HEK293 (cell line): ENCODE data around the gene THAP12.

Experiments used
- CTCF ChIA-PET: fragments of 350-600 bp; formaldehyde crosslinking; extraction: SDS; loops from one replicate; lab custom pipeline; 2021; ENCODE audit warnings: antibody characterized with exemption; lab: Yijun Ruan, JAX
- POLR2A ChIA-PET: fragments of 300-600 bp; formaldehyde crosslinking; extraction: SDS; loops from one replicate; lab custom pipeline; 2020; ENCODE audit warnings: antibody characterized with exemption, inconsistent platforms; lab: Yijun Ruan, JAX
- H3K27ac ChIP-seq: fragments of 200-500 bp; sonication (Bioruptor generic); 2 replicates; pipeline ENCODE4 v1.5.1; 2014; ENCODE audit warnings: low read depth, low read length, control low read depth, inconsistent platforms; ENCODE audit errors: extremely low read depth
- H3K36me3 ChIP-seq, 2 experiments: fragments of 200-500 bp in 1 of 2; sonication (Bioruptor generic) in 1 of 2; 1 replicate in 1 of 2; 2 replicates in 1 of 2; pipeline ENCODE4 v1.5.1; 2014 to 2017; ENCODE audit warnings: inconsistent platforms in 2 of 2, low read length in 2 of 2; ENCODE audit not compliant: control insufficient read depth in 2 of 2, insufficient read depth in 1 of 2
- H3K4me1 ChIP-seq: fragments of 200-500 bp; sonication (Bioruptor generic); 2 replicates; pipeline ENCODE4 v1.5.1; 2014; ENCODE audit warnings: mild to moderate bottlenecking, low read length, inconsistent platforms; ENCODE audit not compliant: control insufficient read depth, insufficient read depth
- H3K4me3 ChIP-seq: 2 replicates; pipeline ENCODE4 v1.5.1; 2011; ENCODE audit warnings: low read depth, mild to moderate bottlenecking, control low read depth, low read length, moderate library complexity
- H3K9me3 ChIP-seq: fragments of 200-500 bp; sonication (Bioruptor generic); 2 replicates; pipeline ENCODE4 v1.5.1; 2014; ENCODE audit warnings: low read depth, low read length, inconsistent platforms; ENCODE audit not compliant: control insufficient read depth, insufficient read depth
- HOXC10 ChIP-seq: sonication (generic); formaldehyde crosslinking; IDR thresholded peaks from 2 replicates; pipeline ENCODE4 v1.8.1; 2023; ENCODE audit warnings: mild to moderate bottlenecking, missing genetic modification reagents
- ZEB2 ChIP-seq: fragments of 450-650 bp; formaldehyde crosslinking; IDR thresholded peaks from 2 replicates; pipeline ENCODE4 v1.5.1; 2016; ENCODE audit warnings: missing biosample characterization, missing genetic modification characterization
- ZFP3 ChIP-seq: fragments of 450-650 bp; formaldehyde crosslinking; IDR thresholded peaks from 2 replicates; pipeline ENCODE4 v1.5.1; 2016; ENCODE audit warnings: low read depth, missing biosample characterization, missing genetic modification characterization
- ZIC2 ChIP-seq: fragments of 450-650 bp; formaldehyde crosslinking; IDR thresholded peaks from 2 replicates; pipeline ENCODE4 v1.5.1; 2016; ENCODE audit warnings: missing biosample characterization, missing genetic modification characterization
- ZNF138 ChIP-seq: fragments of 450-650 bp; formaldehyde crosslinking; IDR thresholded peaks from 2 replicates; pipeline ENCODE4 v1.5.1; 2016; ENCODE audit warnings: missing biosample characterization, missing genetic modification characterization, borderline replicate concordance
- ZNF19 ChIP-seq: fragments of 450-650 bp; formaldehyde crosslinking; IDR thresholded peaks from 2 replicates; pipeline ENCODE4; 2016; ENCODE audit warnings: missing biosample characterization, missing genetic modification characterization, low read depth
- ZNF211 ChIP-seq: fragments of 450-650 bp; formaldehyde crosslinking; IDR thresholded peaks from 2 replicates; pipeline ENCODE4 v1.5.1; 2016; ENCODE audit warnings: low read depth, missing biosample characterization, missing genetic modification characterization
- ZNF335 ChIP-seq: fragments of 450-650 bp; formaldehyde crosslinking; conservative IDR thresholded peaks from 2 replicates; pipeline ENCODE4 v1.5.1; 2016; ENCODE audit warnings: missing biosample characterization, missing genetic modification characterization
- ZNF366 ChIP-seq: fragments of 450-650 bp; formaldehyde crosslinking; conservative IDR thresholded peaks from 2 replicates; pipeline ENCODE4 v1.5.1; 2016; ENCODE audit warnings: missing biosample characterization, missing genetic modification characterization
- ZNF404 ChIP-seq: fragments of 450-650 bp; formaldehyde crosslinking; IDR thresholded peaks from 2 replicates; pipeline ENCODE4 v1.5.1; 2017; ENCODE audit warnings: missing biosample characterization, missing genetic modification characterization
- ZNF510 ChIP-seq: fragments of 450-650 bp; formaldehyde crosslinking; IDR thresholded peaks from 2 replicates; pipeline ENCODE4 v1.5.1; 2018; ENCODE audit warnings: mild to moderate bottlenecking, missing genetic modification characterization, missing biosample characterization; ENCODE audit not compliant: insufficient replicate concordance
- ZNF561 ChIP-seq: fragments of 450-650 bp; IDR thresholded peaks from 2 replicates; pipeline ENCODE4 v1.5.1; 2018; ENCODE audit warnings: missing biosample characterization, missing genetic modification characterization, borderline replicate concordance
- ZNF76 ChIP-seq: fragments of 450-650 bp; formaldehyde crosslinking; IDR thresholded peaks from 2 replicates; pipeline ENCODE4; 2016; ENCODE audit warnings: low read depth, missing biosample characterization, missing genetic modification characterization, borderline replicate concordance
- ZNF768 ChIP-seq: fragments of 450-650 bp; formaldehyde crosslinking; IDR thresholded peaks from 2 replicates; pipeline ENCODE4 v1.5.1; 2018; ENCODE audit warnings: missing biosample characterization, mild to moderate bottlenecking, missing genetic modification characterization
- TF ChIP-seq, protein P1 (sequence below): IDR thresholded peaks from 2 replicates; pipeline ENCODE4 v1.6.1; 2011; ENCODE audit warnings: mild to moderate bottlenecking, low read depth, low read length, borderline replicate concordance
- TF ChIP-seq, protein P2 (sequence below): fragments of 450-650 bp; formaldehyde crosslinking; IDR thresholded peaks from 2 replicates; pipeline ENCODE4 v1.5.1; 2017; ENCODE audit warnings: missing biosample characterization, mild to moderate bottlenecking, missing genetic modification characterization, moderate library complexity
- TF ChIP-seq, protein P3 (sequence below): fragments of 450-650 bp; formaldehyde crosslinking; IDR thresholded peaks from 2 replicates; pipeline ENCODE4 v1.5.1; 2016; ENCODE audit warnings: missing biosample characterization, missing genetic modification characterization
- TF ChIP-seq, protein P4 (sequence below): fragments of 450-650 bp; formaldehyde crosslinking; IDR thresholded peaks from 2 replicates; pipeline ENCODE4 v1.5.1; 2016; ENCODE audit warnings: missing biosample characterization, missing genetic modification characterization
- TF ChIP-seq, protein P5 (sequence below): fragments of 450-650 bp; formaldehyde crosslinking; IDR thresholded peaks from 2 replicates; pipeline ENCODE4 v1.5.1; 2016; ENCODE audit warnings: missing biosample characterization, missing genetic modification characterization
- TF ChIP-seq, protein P6 (sequence below): fragments of 450-650 bp; formaldehyde crosslinking; IDR thresholded peaks from 2 replicates; pipeline ENCODE4 v1.5.1; 2016; ENCODE audit warnings: missing biosample characterization, missing genetic modification characterization
- TF ChIP-seq, protein P7 (sequence below): fragments of 450-650 bp; formaldehyde crosslinking; IDR thresholded peaks from 2 replicates; pipeline ENCODE4 v1.5.1; 2016; ENCODE audit warnings: missing biosample characterization, missing genetic modification characterization

Gene THAP12

DNA sequence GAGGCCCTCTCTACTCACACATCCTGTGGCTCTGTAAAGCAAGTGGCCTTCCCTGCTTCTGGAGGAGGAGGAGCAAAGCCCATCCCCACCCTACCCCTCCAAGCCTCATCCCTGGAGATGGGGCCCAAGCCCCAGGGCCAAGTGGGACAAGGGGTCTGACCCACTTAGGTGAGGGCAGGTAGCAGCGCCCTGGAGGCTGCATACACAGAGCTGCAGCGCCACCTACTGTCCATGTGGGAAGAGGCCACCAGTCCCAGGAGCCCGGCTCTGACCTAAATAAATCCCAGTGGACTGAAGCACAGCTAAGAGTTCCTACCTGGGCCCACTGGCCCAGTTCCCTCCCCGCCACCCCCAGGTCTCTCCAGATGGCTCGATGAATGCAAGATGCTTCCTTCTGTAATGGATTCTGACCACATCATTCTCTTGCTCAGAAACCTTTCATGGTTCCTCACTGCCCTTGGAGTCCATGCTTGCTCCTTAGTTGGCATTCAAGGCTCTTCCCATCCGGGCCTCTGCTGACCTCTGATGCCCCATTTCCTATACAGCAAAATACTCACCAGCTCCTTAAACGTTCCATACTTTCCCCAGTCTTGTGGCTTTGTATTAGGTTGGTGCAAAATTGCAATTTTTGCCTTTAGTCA is 62.1 kb downstream of the THAP12 start:
- CTCF ChIA-PET: interaction anchor here (0.6 to 4.9 kb wide), 41 partner anchors 9 to 721 kb away, joined by 3 to 68 read pairs (median 3); partner anchors contain the start of genes EMSY and WNT11
- TF ChIP-seq, protein P1, sequence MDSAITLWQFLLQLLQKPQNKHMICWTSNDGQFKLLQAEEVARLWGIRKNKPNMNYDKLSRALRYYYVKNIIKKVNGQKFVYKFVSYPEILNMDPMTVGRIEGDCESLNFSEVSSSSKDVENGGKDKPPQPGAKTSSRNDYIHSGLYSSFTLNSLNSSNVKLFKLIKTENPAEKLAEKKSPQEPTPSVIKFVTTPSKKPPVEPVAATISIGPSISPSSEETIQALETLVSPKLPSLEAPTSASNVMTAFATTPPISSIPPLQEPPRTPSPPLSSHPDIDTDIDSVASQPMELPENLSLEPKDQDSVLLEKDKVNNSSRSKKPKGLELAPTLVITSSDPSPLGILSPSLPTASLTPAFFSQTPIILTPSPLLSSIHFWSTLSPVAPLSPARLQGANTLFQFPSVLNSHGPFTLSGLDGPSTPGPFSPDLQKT: no peak
- TF ChIP-seq, protein P2, sequence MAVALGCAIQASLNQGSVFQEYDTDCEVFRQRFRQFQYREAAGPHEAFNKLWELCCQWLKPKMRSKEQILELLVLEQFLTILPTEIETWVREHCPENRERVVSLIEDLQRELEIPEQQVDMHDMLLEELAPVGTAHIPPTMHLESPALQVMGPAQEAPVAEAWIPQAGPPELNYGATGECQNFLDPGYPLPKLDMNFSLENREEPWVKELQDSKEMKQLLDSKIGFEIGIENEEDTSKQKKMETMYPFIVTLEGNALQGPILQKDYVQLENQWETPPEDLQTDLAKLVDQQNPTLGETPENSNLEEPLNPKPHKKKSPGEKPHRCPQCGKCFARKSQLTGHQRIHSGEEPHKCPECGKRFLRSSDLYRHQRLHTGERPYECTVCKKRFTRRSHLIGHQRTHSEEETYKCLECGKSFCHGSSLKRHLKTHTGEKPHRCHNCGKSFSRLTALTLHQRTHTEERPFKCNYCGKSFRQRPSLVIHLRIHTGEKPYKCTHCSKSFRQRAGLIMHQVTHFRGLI (tag by site-specific recombination): no peak
- TF ChIP-seq ZNF768 (tag by site-specific recombination): no peak
- no peak for TF ChIP-seq ZIC2
- no peak for TF ChIP-seq ZNF211
- TF ChIP-seq ZNF19 (tag by site-specific recombination): no peak
- TF ChIP-seq ZNF138 (tag by site-specific recombination): no peak
- TF ChIP-seq, protein P3, sequence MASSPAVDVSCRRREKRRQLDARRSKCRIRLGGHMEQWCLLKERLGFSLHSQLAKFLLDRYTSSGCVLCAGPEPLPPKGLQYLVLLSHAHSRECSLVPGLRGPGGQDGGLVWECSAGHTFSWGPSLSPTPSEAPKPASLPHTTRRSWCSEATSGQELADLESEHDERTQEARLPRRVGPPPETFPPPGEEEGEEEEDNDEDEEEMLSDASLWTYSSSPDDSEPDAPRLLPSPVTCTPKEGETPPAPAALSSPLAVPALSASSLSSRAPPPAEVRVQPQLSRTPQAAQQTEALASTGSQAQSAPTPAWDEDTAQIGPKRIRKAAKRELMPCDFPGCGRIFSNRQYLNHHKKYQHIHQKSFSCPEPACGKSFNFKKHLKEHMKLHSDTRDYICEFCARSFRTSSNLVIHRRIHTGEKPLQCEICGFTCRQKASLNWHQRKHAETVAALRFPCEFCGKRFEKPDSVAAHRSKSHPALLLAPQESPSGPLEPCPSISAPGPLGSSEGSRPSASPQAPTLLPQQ (tag by site-specific recombination): peak; percentile 51; the same call in 1 of the 2 replicates
- no peak for TF ChIP-seq ZNF76 (tag by site-specific recombination)
- TF ChIP-seq, protein P4, sequence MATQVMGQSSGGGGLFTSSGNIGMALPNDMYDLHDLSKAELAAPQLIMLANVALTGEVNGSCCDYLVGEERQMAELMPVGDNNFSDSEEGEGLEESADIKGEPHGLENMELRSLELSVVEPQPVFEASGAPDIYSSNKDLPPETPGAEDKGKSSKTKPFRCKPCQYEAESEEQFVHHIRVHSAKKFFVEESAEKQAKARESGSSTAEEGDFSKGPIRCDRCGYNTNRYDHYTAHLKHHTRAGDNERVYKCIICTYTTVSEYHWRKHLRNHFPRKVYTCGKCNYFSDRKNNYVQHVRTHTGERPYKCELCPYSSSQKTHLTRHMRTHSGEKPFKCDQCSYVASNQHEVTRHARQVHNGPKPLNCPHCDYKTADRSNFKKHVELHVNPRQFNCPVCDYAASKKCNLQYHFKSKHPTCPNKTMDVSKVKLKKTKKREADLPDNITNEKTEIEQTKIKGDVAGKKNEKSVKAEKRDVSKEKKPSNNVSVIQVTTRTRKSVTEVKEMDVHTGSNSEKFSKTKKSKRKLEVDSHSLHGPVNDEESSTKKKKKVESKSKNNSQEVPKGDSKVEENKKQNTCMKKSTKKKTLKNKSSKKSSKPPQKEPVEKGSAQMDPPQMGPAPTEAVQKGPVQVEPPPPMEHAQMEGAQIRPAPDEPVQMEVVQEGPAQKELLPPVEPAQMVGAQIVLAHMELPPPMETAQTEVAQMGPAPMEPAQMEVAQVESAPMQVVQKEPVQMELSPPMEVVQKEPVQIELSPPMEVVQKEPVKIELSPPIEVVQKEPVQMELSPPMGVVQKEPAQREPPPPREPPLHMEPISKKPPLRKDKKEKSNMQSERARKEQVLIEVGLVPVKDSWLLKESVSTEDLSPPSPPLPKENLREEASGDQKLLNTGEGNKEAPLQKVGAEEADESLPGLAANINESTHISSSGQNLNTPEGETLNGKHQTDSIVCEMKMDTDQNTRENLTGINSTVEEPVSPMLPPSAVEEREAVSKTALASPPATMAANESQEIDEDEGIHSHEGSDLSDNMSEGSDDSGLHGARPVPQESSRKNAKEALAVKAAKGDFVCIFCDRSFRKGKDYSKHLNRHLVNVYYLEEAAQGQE (tag by site-specific recombination): no peak
- peak; percentile 70 for TF ChIP-seq ZEB2
- no peak for TF ChIP-seq ZFP3 (tag by site-specific recombination)
- TF ChIP-seq, protein P5, sequence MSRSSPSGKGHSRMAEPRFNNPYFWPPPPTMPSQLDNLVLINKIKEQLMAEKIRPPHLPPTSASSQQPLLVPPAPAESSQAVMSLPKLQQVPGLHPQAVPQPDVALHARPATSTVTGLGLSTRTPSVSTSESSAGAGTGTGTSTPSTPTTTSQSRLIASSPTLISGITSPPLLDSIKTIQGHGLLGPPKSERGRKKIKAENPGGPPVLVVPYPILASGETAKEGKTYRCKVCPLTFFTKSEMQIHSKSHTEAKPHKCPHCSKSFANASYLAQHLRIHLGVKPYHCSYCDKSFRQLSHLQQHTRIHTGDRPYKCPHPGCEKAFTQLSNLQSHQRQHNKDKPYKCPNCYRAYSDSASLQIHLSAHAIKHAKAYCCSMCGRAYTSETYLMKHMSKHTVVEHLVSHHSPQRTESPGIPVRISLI: no peak
- TF ChIP-seq, protein P6, sequence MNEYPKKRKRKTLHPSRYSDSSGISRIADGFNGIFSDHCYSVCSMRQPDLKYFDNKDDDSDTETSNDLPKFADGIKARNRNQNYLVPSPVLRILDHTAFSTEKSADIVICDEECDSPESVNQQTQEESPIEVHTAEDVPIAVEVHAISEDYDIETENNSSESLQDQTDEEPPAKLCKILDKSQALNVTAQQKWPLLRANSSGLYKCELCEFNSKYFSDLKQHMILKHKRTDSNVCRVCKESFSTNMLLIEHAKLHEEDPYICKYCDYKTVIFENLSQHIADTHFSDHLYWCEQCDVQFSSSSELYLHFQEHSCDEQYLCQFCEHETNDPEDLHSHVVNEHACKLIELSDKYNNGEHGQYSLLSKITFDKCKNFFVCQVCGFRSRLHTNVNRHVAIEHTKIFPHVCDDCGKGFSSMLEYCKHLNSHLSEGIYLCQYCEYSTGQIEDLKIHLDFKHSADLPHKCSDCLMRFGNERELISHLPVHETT (tag by site-specific recombination): no peak
- no peak for TF ChIP-seq HOXC10 (CRISPR knock-in tag)
- TF ChIP-seq ZNF510 (tag by site-specific recombination): no peak
- no peak for TF ChIP-seq ZNF561 (tag by site-specific recombination)
- TF ChIP-seq ZNF335 (tag by site-specific recombination): no peak
- TF ChIP-seq ZNF366 (tag by site-specific recombination): no peak
- TF ChIP-seq, protein P7, sequence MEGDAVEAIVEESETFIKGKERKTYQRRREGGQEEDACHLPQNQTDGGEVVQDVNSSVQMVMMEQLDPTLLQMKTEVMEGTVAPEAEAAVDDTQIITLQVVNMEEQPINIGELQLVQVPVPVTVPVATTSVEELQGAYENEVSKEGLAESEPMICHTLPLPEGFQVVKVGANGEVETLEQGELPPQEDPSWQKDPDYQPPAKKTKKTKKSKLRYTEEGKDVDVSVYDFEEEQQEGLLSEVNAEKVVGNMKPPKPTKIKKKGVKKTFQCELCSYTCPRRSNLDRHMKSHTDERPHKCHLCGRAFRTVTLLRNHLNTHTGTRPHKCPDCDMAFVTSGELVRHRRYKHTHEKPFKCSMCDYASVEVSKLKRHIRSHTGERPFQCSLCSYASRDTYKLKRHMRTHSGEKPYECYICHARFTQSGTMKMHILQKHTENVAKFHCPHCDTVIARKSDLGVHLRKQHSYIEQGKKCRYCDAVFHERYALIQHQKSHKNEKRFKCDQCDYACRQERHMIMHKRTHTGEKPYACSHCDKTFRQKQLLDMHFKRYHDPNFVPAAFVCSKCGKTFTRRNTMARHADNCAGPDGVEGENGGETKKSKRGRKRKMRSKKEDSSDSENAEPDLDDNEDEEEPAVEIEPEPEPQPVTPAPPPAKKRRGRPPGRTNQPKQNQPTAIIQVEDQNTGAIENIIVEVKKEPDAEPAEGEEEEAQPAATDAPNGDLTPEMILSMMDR (tag by site-specific recombination): peak; percentile 57
- no peak for TF ChIP-seq ZNF404 (tag by site-specific recombination)

More for the DNA sequence above, 62.1 kb downstream of the THAP12 start:
- Histone ChIP-seq H3K4me3 (no peak overlapping the region), H3K9me3 (no peaks in the 10 kb centered on the region), H3K36me3 (no peaks in the 10 kb centered on the region), H3K4me1 (no peaks in the 10 kb centered on the region), H3K27ac (no peak overlapping the region)
- POLR2A ChIA-PET: interaction anchor here (2.0 kb wide), 1 partner anchor 111 kb away, joined by 9 read pairs; no protein-coding TSS in a partner anchor
